ENCODE measurements around the gene JAG1.

Gene JAG1

GRCh38 chr20:10667560-10668167, 6.1 kb downstream of the JAG1 start:
- DNase-seq, result no peak

GRCh38 chr20:10667077-10667401, 6.8 kb downstream of the JAG1 start:
- DNase-seq, result no peak

GRCh38 chr20:10666221-10667076, 7.3 kb downstream of the JAG1 start:
- DNase-seq, result no peak

- DNase-seq, result no peak
Observed at GRCh38 chr20:10665791-10666190, 8.0 kb downstream of the JAG1 start.

GRCh38 chr20:10665027-10665561, 8.7 kb downstream of the JAG1 start:
- no peak for DNase-seq

GRCh38 chr20:10663756-10664155, 10.0 kb downstream of the JAG1 start:
- no peak for DNase-seq

- DNase-seq, result no peak
Observed at GRCh38 chr20:10662661-10663458, 10.9 kb downstream of the JAG1 start.

GRCh38 chr20:10662151-10662550, 11.6 kb downstream of the JAG1 start:
- DNase-seq, result no peak

GRCh38 chr20:10661261-10661660, 12.5 kb downstream of the JAG1 start:
- DNase-seq, result no peak

- no peak for DNase-seq
Observed at GRCh38 chr20:10660661-10661060, 13.1 kb downstream of the JAG1 start.

- no peak for DNase-seq
Observed at GRCh38 chr20:10659651-10660601, 13.9 kb downstream of the JAG1 start.

GRCh38 chr20:10658876-10659632, 14.7 kb downstream of the JAG1 start:
- DNase-seq, result no peak

- no peak for DNase-seq
Observed at GRCh38 chr20:10658051-10658823, 15.6 kb downstream of the JAG1 start.

GRCh38 chr20:10657453-10657852, 16.3 kb downstream of the JAG1 start:
- no peak for DNase-seq

- no peak for DNase-seq
Observed at GRCh38 chr20:10655720-10656669, 17.8 kb downstream of the JAG1 start.

GRCh38 chr20:10654630-10655029, 19.2 kb downstream of the JAG1 start:
- no peak for DNase-seq

GRCh38 chr20:10654250-10654610, 19.6 kb downstream of the JAG1 start:
- no peak for DNase-seq

- no peak for DNase-seq
Observed at GRCh38 chr20:10653599-10654249, 20.1 kb downstream of the JAG1 start.

- DNase-seq, result no peak
Observed at GRCh38 chr20:10652660-10653261, 21.0 kb downstream of the JAG1 start.

Measured in NK-92 treated with Interleukin-12 subunit alpha and Interleukin-12 subunit beta, amount 100 ng/mL, for 24 hours (cell line).